ENCODE data around the gene ZNF593.

DNA sequence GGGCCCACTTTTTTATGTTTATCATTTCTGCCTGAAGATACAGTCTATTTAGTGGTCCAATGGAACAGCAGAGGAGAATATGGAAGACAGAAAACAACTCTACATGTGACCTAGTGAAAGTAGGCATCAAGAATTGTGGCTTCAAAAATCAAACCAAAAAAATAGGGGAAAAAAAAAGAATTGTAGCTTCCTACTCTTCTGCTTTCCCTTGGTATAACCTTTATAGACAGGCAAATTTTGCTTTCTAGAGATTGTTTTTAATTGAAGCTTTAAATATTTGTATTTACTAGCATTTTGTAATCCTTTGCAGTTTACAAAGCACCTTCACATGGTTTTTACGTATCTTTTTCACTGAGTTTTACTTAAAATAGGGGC, 43.8 kb upstream of the ZNF593 start:
- TF ChIP-seq, protein P1, sequence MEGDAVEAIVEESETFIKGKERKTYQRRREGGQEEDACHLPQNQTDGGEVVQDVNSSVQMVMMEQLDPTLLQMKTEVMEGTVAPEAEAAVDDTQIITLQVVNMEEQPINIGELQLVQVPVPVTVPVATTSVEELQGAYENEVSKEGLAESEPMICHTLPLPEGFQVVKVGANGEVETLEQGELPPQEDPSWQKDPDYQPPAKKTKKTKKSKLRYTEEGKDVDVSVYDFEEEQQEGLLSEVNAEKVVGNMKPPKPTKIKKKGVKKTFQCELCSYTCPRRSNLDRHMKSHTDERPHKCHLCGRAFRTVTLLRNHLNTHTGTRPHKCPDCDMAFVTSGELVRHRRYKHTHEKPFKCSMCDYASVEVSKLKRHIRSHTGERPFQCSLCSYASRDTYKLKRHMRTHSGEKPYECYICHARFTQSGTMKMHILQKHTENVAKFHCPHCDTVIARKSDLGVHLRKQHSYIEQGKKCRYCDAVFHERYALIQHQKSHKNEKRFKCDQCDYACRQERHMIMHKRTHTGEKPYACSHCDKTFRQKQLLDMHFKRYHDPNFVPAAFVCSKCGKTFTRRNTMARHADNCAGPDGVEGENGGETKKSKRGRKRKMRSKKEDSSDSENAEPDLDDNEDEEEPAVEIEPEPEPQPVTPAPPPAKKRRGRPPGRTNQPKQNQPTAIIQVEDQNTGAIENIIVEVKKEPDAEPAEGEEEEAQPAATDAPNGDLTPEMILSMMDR (IDR thresholded peaks at IDR 0.05; ENCODE audit: low read depth, low read length) = no peak
- TF ChIP-seq EZH2phosphoT487 (IDR thresholded peaks at IDR 0.05; ENCODE audit: low read depth) = no peak
